ENCODE results near the gene ZC3H7A. TPM values are rescaled to one million over a fixed set of nuclear protein-coding genes. Genes with fewer than 3 reads are reported as not detected.

ZC3H7A gene
- total RNA-seq, 2 experiments from 2014 or later = 62.3 to 67.8 TPM

DNA sequence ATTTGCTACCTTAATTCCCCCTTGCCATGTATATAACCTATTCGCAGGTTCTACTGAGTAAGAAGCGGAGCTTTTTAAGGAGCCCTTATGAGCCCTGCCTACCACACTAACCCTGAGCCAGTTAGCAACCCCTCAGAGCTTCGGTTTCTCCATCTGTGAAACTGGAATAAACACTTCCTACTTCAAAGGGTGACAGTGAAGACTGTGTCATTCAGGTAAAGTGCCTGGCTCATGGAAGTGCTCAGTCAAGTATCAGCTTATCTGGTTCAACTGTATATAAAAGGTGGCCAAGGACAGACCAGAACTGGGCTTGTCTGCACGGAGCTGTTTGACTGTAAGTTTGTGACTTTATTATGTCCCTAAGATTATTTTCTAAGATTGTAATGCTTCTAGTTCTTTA lies 85.4 kb downstream of the ZC3H7A start:
- peaks cover 7% of the 10 kb centered on the region for H3K4me1 Mint-ChIP-seq (ENCODE audit: low read depth)
- TF ChIP-seq CTCF (IDR thresholded peaks at IDR 0.05) = no peak
- H3K36me3 Mint-ChIP-seq (ENCODE audit: low read depth) = peaks cover 13% of the 10 kb centered on the region
- H3K9me3 Mint-ChIP-seq = no peaks in the 10 kb centered on the region
- CTCF ChIA-PET = interaction anchor here (0.7 to 7.8 kb wide), 5 partner anchors 11 to 315 kb away, joined by 3 to 54 read pairs (median 7); partner anchors contain the start of gene ZC3H7A
- POLR2A ChIA-PET = interaction anchor here (0.6 to 1.0 kb wide), 3 partner anchors 9 to 752 kb away, joined by 3 to 4 read pairs (median 4); no protein-coding TSS in a partner anchor
- ATAC-seq (no peak), DNase-seq (no peak)
- H3K27ac Mint-ChIP-seq = no peak overlapping the region
- no peak overlapping the region for H3K4me3 Mint-ChIP-seq
- no peaks in the 10 kb centered on the region for H3K27me3 Mint-ChIP-seq
- intact Hi-C loops (cut with micrococcal nuclease) = loop anchor here (10.0 kb wide), 2 partner anchors 177 to 317 kb away; no protein-coding TSS in a partner anchor

DNA sequence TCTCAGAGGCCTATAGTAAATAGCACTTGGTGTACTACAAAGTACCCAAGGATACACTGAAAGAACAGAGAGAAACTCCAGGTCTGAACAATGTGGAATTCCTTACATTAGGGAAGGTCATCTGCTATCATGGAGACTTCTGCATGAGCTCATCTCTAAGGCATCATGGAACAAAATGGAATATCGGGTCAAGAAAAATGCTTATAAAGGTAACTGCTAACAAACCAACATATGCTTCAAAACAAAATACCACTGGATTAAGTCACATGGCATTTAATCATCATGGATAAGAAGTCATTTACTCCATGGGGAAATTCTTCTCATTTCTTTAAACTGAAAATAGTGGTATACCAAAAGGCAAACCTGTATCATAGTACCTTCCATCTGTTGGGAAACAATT lies 88.6 kb downstream of the ZC3H7A start:
- intact Hi-C loops (cut with micrococcal nuclease) = no loop called here
- Mint-ChIP-seq H3K27me3 (no peaks in the 10 kb centered on the region), H3K4me1 (ENCODE audit: low read depth) (peaks cover 3% of the 10 kb centered on the region), H3K4me3 (no peak overlapping the region), H3K27ac (no peak overlapping the region), H3K9me3 (no peaks in the 10 kb centered on the region), H3K36me3 (ENCODE audit: low read depth) (peaks cover 7% of the 10 kb centered on the region)
- ChIA-PET CTCF (interaction anchor here (0.9 to 1.5 kb wide), 5 partner anchors 8 to 301 kb away, joined by 4 to 6 read pairs (median 4); no protein-coding TSS in a partner anchor), POLR2A (no interaction called here)
- ATAC-seq = no peak
- DNase-seq = no peak
- TF ChIP-seq CTCF (IDR thresholded peaks at IDR 0.05) = no peak

DNA sequence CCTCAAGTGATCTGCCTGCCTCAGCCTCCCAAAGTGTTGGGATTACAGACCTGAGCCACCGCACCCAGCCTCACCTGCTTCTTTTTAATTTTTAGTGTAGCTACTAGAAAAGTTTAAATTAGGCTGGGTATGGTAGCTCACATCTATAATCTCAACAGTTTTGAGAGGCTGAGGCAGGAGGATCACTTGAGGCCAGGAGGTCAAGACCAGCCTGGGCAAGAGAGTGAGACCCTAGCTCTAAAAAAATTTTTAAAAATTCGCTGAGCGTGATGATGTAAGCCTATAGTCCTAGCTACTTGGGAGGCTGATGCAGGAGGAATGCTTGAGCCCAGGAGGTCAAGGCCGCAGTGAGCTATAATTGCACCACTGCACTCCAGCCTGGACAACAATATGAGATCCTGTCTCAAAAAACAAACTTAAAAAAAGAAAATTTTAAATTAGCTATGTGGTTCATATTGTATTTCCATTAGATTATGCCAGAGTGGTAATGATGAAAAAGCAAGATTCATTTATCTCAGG lies 89.3 kb downstream of the ZC3H7A start:
- DNase-seq (no peak), ATAC-seq (no peak)
- Mint-ChIP-seq H3K36me3 (ENCODE audit: low read depth) (peaks cover 10% of the 10 kb centered on the region), H3K9me3 (no peaks in the 10 kb centered on the region), H3K4me1 (ENCODE audit: low read depth) (peaks cover 3% of the 10 kb centered on the region), H3K4me3 (no peak overlapping the region), H3K27ac (no peak overlapping the region), H3K27me3 (no peaks in the 10 kb centered on the region)
- no peak for TF ChIP-seq CTCF (IDR thresholded peaks at IDR 0.05)
- POLR2A ChIA-PET = no interaction called here
- intact Hi-C loops (cut with micrococcal nuclease) = no loop called here
- CTCF ChIA-PET = interaction anchor here (0.9 to 1.6 kb wide), 6 partner anchors 9 to 301 kb away, joined by 4 to 7 read pairs (median 4); no protein-coding TSS in a partner anchor

DNA sequence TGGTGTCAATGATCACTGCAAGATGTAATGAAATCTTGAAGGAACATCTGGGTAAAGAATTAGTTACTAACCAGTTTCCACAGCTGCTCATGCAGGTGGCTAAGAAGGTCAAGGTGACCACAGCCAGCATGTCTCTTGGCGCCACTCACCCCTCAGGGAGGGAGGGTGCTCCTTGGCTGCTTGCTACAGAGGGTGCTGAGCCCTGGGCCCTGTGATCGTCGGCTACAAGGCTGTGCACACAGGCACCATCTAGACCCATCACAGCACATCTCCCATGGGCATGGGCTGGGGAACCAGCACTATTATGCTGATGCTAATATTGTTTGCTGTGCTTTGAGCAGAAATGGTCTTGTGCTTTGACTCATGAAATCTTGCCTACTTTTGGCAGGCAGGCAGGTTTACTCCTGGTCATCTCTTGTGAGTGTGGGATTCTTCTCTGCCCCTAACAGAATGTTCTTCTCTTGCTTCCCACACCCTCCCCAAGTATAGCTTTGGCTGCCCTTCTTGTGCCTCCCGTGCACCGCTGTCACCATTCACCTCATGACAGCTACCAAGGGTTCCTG lies 90.8 kb downstream of the ZC3H7A start:
- Mint-ChIP-seq H3K4me3 (no peak overlapping the region), H3K9me3 (no peaks in the 10 kb centered on the region), H3K27ac (no peak overlapping the region), H3K4me1 (ENCODE audit: low read depth) (peaks cover 3% of the 10 kb centered on the region), H3K36me3 (ENCODE audit: low read depth) (peaks cover 14% of the 10 kb centered on the region), H3K27me3 (no peaks in the 10 kb centered on the region)
- ChIA-PET POLR2A (no interaction called here), CTCF (interaction anchor here (1.6 to 1.9 kb wide), 2 partner anchors 8 to 174 kb away, joined by 5 to 7 read pairs; no protein-coding TSS in a partner anchor)
- intact Hi-C loops (cut with micrococcal nuclease) = no loop called here
- TF ChIP-seq CTCF (IDR thresholded peaks at IDR 0.05) = no peak
- DNase-seq (no peak), ATAC-seq (no peak)

DNA sequence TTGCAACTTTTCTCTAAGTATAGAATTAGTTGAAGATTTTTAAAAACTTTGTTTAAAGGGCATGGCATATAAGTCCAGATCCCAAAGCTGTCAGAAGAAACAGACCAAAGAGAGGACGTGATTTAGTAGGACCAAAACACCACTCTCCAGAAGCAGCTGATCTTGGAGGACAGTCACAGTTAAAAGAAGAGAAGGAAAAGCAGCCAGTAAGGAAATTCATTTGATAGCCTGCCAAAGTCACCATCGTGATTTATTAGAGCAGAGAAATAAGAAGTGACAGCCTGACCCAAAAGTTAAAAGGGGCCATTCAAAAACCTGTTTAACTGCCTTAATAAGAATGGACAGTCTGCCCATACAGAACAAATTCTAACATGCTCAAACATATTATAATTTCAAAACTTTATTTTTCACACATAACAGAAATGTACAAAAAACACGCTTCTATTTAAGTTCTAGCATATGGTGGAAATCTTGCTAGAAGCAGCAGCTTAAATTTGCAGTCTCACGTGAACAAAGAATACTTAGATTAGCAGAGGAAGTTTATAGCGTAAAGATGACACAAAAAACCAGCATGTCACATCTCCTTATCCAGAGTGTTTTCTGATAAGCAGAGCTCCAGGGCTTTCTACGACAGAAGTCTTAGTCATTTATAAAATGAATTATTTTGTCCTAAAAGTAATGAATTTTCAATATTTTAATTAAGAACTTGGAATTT lies 91.6 kb downstream of the ZC3H7A start:
- Mint-ChIP-seq H3K36me3 (ENCODE audit: low read depth) (peaks cover 16% of the 10 kb centered on the region), H3K9me3 (no peaks in the 10 kb centered on the region), H3K27me3 (no peaks in the 10 kb centered on the region), H3K27ac (no peak overlapping the region), H3K4me1 (ENCODE audit: low read depth) (peaks cover 7% of the 10 kb centered on the region), H3K4me3 (no peak overlapping the region)
- no peak for ATAC-seq
- DNase-seq = no peak
- POLR2A ChIA-PET = no interaction called here
- CTCF ChIA-PET = interaction anchor here (0.7 to 1.9 kb wide), 2 partner anchors 20 to 173 kb away, joined by 3 to 5 read pairs; no protein-coding TSS in a partner anchor
- TF ChIP-seq CTCF (IDR thresholded peaks at IDR 0.05) = no peak
- intact Hi-C loops (cut with micrococcal nuclease) = no loop called here
